ENCODE data around the gene BCAS3.

BCAS3 gene

GRCh38 chr17:61392679-61393078 lies 715.0 kb downstream of the BCAS3 start:
- DNase-seq: peak; percentile 13

GRCh38 chr17:61393550-61393903 lies 715.9 kb downstream of the BCAS3 start:
- DNase-seq: peak; percentile 20

DNA sequence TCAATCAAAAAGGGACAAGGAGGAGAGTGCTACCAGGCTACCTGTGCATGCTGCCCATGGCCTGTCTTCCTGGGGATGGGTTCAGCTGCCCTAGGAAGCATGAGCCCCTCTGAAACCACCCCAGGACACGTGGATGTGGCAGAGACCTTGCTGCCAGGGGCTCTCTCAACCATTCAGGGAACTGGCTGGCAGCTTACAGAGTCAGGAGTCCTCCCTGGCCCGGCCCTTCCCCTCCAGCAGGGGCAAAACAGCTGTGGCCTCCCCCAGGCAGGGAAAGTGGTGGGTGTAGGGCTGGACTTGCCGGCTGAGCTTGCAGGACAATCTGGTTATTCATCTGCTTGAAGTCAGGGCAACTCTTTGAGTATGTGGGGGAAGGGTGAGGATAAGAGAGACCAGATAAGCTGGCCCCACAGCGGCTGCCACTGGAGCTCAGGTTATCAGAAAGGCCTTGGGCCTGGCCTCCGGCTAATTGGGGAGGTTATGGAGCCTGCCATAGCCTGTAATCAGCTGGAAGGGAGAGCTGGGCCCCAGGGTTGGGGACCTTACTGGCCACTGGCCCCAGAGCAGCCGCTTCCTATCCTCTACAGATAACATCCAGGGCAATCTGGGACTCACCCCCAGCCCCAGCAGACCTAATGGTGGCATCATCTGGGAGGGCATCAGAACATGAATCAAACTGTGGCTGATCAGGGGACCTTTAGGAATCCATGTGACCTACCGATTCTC lies 716.4 kb downstream of the BCAS3 start:
- peak; percentile 40 for DNase-seq

GRCh38 chr17:61394630-61395408 lies 717.2 kb downstream of the BCAS3 start:
- DNase-seq: peak; percentile 39

- peak; percentile 35 for DNase-seq
Observed at GRCh38 chr17:61395409-61395982, 717.8 kb downstream of the BCAS3 start.

GRCh38 chr17:61395983-61396585 lies 718.4 kb downstream of the BCAS3 start:
- DNase-seq: no peak

GRCh38 chr17:61396586-61397085 lies 719.0 kb downstream of the BCAS3 start:
- DNase-seq: no peak

DNA sequence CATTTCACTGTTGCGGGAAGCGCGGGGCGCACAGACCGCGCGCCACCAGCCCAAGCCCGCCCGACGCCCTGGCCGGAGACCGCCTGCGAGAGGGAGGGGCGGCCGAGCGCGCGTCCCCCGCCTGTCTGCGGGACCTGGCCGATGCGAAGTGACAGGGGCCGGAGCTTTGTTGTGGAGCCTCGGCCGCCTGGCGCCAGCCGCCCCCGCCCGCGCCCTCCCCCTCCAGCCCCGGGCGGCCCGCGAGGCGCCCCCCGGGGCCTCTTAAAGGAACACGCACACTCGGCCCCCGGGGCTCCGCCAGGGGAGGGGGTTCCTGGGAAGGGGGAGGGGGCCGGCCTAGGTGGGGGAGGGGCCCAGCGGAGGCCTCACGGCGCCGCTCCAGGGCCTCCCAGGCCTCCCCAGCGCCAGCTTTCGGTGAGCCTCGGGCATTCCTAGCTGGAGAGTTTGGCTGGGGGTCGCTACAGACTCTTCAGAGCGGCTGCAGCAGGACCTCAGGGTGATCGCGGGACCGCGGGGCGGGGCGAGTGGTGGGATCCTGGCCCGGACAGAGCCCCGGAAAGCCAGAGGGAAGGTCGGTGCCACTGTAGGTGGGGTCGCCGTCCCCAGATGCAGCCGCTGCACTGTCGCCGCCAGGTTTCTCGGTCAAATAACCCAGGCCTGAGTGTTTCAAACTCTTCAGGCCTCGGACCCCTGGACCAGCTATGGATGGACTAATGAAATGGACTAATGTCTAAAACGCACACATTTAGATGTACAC lies 719.6 kb downstream of the BCAS3 start:
- no peak for DNase-seq

DNA sequence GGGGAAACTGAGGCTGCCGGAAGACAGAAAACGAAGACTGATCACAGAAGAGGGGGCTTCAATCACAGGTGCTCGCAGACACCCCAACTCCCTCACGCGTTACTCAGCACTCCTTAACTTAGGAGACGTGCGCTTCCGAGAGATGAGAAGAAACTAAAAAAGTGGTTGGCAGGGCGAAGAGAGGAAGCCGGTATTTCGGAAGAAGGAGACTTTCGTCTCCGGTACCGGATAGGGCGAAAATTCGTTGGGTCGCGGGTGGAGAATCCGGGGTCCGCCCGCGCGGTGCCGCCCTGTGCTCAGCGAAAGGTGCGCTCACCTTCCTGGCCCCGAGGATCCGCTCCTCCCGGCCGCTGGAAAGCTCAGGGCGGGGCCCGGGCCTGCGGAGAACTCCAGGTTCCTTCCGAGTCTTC lies 721.1 kb downstream of the BCAS3 start:
- no peak for DNase-seq

GRCh38 chr17:61399131-61400065 lies 721.7 kb downstream of the BCAS3 start, which contains the start of gene TBX2:
TBX2 (plus strand) TSS chr17:61399843; CDS start chr17:61400177, 334 bp downstream.
- peak; percentile 92 for DNase-seq

DNA sequence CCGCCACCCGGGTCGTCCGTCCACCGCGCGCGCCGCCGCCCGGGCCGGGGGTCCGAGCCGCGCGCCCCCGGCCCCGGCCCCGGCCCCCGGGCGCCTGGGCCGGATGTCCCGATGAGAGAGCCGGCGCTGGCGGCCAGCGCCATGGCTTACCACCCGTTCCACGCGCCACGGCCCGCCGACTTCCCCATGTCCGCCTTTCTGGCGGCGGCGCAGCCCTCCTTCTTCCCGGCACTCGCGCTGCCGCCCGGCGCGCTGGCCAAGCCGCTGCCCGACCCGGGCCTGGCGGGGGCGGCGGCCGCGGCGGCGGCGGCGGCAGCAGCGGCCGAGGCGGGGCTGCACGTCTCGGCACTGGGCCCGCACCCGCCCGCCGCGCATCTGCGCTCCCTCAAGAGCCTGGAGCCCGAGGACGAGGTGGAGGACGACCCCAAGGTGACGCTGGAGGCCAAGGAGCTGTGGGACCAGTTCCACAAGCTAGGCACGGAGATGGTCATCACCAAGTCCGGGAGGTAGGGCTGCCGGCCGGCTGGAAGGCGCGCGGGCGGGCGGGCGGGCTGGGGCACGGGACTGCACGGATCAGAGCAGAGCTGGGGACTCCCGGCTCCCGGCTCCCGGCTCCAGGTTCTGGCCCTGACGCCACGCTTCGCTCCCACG lies 722.5 kb downstream of the BCAS3 start:
- DNase-seq: no peak

DNA sequence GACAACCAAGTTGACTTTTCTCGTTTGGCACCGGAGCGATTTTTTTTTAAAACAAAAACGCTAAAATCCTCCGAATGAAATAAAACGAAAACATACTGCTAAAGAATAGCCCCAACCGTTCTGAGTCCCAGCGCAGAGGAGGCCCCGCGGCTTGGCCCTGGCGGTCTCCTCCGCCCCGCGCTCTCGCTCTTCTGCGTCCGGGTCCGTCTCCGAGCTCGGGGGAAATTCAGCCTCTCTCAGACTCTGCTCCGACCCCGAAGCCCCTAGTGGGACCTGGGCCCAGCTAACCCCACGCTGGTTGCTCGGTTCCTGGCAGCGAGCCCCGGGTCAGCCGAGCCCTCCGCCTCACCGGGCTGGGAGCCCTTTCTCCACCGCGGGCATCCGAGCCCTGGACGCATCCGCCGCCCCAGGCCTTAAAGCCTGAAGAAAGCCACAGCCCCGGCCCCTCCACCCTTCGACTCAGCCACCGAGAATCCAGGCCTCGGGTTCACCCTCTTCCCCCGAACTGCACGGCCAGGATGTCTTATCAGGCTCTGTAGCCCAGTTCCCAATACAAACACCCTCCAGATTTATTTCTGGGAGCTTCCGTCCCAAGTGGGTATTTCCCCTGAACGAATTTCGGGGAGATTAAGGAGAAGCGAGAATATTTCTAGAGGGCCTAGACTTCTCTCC lies 723.2 kb downstream of the BCAS3 start:
- no peak for DNase-seq

- DNase-seq: no peak
Observed at GRCh38 chr17:61401389-61402072, 723.9 kb downstream of the BCAS3 start.

DNA sequence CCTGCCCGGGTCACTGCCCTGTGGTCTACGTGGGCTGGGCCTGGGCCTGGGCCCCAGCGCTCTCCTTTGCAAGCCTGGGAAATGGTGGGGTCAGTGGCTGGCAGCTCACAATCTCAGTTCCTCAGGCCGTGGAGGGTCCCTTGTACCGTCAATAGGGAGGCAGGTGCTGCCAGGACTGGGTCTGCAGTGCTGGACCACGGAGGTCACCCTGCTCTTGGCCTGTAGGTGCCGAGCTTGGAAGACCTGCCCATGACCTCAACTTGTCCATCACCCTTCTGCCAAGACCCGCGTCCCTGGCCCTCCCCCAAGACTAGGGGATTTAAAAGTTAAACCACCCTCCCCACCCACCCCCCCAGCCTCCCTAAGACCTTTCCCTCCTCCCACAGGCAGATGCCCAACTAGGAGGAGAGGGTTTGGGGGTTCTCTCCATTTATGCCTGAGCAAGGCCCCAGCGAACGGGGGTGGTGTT lies 724.5 kb downstream of the BCAS3 start:
- DNase-seq: no peak

- DNase-seq: peak; percentile 57
Observed at GRCh38 chr17:61402978-61403800, 725.5 kb downstream of the BCAS3 start.

DNA sequence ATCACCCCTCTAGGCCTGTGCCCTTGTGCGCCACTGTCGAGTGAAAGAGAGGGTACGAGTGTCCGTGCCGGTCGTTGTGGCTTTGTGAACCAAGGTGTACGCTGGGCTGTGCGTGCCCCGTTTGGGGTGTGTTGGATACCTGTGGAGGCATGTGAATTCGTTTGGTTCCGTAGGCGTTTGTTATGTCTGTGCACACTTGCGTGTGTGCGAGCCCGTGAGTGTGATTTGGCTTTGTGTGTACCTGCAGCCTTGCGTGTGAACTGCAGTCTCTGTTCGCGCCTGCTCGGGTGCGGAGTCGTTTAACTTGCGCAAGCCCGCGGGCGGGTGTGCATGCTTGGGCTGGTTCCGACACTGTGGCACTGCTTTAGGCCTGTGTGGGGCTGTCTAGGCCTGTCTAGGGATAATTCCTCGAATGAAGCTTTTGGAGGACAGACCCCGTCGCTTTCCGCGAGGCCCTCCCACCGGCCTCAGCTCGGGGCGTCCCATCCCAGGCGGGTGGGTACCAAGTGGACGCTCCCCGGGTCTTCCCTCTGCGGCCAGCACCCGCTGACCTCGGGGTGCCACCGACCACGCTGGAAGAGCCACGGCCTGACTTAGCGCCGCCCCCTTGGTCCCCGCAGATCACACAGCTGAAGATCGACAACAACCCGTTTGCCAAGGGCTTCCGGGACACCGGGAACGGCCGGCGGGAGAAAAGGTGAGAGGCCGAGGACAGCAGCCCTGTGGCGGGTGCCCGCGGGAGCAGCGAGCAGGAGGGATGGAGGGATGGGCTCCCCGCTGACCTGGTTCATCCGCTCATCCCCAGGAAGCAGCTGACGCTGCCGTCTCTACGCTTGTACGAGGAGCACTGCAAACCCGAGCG lies 726.4 kb downstream of the BCAS3 start:
- peak; percentile 47 for DNase-seq

- peak; percentile 51 for DNase-seq
Observed at GRCh38 chr17:61404663-61404912, 726.9 kb downstream of the BCAS3 start.
